Prostate gland (tissue), 2 donors: ENCODE measurements around the gene GFI1. TPM values are rescaled to one million over a fixed set of nuclear protein-coding genes. Genes with fewer than 3 reads are reported as not detected.
A peak's percentile ranks its signal among the peaks of the same experiment; 100 is the strongest.

Experiments used
- DNase-seq: peaks from one replicate; pipeline ENCODE4 v3.0.0-alpha.2; 2019; ENCODE audit warnings: low spot score
- H3K27ac ChIP-seq, 2 donors: fragments of 200-600 bp; sonication (generic); 2 replicates each; pipeline ENCODE4 v1.5.1; 2017 to 2019
- H3K27me3 ChIP-seq: fragments of 200-600 bp; sonication (generic); replicated peaks from 2 replicates; pipeline ENCODE4 v1.5.1; 2019; ENCODE audit not compliant: insufficient read depth
- H3K36me3 ChIP-seq, 2 donors: fragments of 200-600 bp; sonication (generic); 1 replicate in 1 of 2; 2 replicates in 1 of 2; pipeline versions ENCODE4 v1.5.1 to v1.8.1; 2017 to 2019
- H3K4me1 ChIP-seq: fragments of 200-600 bp; sonication (generic); replicated peaks from 2 replicates; pipeline ENCODE4 v1.5.1; 2019
- H3K4me3 ChIP-seq, 2 donors: fragments of 200-600 bp; sonication (generic); 2 replicates each; pipeline ENCODE4 v1.5.1; 2017 to 2019
- H3K9me3 ChIP-seq: fragments of 200-600 bp; sonication (generic); 2 replicates; pipeline ENCODE4 v1.5.1; 2017
- POLR2A ChIP-seq: fragments of 450-650 bp; IDR thresholded peaks from one replicate; pipeline ENCODE4 v1.6.1; 2016; ENCODE audit warnings: antibody characterized with exemption, mild to moderate bottlenecking
- POLR2AphosphoS5 ChIP-seq: sonication (generic); formaldehyde crosslinking; IDR thresholded peaks from one replicate; pipeline ENCODE4 v1.6.1; 2017; ENCODE audit warnings: antibody characterized with exemption
- WGBS: methylation state at CpG from one replicate; pipeline ENCODE4 v1.1.5; 2018; 5-methylcytosine and 5-hydroxymethylcytosine counted together
- intact Hi-C: fragments of 100-400 bp; cut with DNase I; formaldehyde crosslinking; loops from one replicate; pipeline ENCODE4 v1.14.2; 2022
- total RNA-seq, 2 donors: library from RNA; depleted of rRNA; stranded (reverse); fragments of >200 nt; gene quantifications; one replicate each; pipeline ENCODE4 v1.1.0, GENCODE V29; 2016
- TF ChIP-seq, protein P1 (sequence below), 4 experiments: fragments of 200-600 bp in 2 of 4; fragments of 450-650 bp in 2 of 4; sonication (generic) in 2 of 4; IDR thresholded peaks; 1 replicate in 3 of 4; 2 replicates in 1 of 4; pipeline ENCODE4 v1.5.1; 2016 to 2019; ENCODE audit warnings: antibody characterized with exemption in 4 of 4, mild to moderate bottlenecking in 2 of 4, moderate library complexity in 2 of 4

GFI1 gene
- total RNA-seq, 2 donors from 2014 or later = 0.32 to 2.1 TPM

DNA sequence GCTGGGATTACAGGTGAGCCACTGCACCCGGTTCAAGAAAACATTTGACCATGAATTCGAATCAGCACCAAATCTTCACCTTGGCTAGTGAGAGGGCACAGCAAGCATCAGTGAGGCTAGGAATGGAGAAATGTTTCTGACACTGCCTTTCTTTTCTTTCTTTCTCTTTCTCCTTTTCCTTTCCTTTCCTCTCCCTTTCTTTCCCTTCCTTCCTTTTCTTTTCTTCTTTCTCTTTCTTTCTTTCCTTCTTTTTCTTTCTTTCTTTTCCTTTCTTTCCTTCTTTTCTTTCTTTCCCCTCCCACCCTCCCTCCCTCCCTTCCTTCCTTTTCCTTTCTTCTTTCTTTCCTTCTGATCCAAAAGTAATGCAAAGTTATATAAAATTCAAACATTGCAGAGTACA is 40.9 kb downstream of the GFI1 start:
- 89% methylated on average over 2 of the region's 2 CpGs for WGBS
- intact Hi-C loops = no loop called here

DNA sequence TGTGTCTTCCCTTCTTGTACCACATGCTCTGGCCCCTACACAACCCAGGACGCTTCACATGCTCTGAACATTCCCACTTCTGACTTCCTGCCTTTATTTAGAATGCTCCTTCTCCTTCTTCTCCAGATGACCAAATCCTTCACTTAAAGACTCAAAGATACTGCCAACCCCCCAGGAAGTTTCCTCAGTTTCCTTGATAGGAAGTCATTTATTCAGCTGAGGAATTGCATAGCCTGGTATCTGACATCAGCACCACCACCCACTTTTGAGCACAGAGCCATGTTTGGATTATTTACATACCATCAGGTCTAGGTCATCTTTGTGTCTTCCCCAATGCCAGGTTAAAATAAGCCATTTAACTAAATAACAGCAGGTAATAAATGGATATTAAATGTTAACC is 42.4 kb downstream of the GFI1 start:
- WGBS = 74% methylated on average over 1 of the region's 1 CpG
- no peak for DNase-seq
- Histone ChIP-seq H3K36me3 (no peaks in the 10 kb centered on the region), H3K4me3 (no peak overlapping the region), H3K9me3 (no peaks in the 10 kb centered on the region), H3K27ac (no peak overlapping the region), H3K4me1 (no peaks in the 10 kb centered on the region), H3K27me3 (no peaks in the 10 kb centered on the region)
- intact Hi-C loops = no loop called here
- TF ChIP-seq, protein P1, sequence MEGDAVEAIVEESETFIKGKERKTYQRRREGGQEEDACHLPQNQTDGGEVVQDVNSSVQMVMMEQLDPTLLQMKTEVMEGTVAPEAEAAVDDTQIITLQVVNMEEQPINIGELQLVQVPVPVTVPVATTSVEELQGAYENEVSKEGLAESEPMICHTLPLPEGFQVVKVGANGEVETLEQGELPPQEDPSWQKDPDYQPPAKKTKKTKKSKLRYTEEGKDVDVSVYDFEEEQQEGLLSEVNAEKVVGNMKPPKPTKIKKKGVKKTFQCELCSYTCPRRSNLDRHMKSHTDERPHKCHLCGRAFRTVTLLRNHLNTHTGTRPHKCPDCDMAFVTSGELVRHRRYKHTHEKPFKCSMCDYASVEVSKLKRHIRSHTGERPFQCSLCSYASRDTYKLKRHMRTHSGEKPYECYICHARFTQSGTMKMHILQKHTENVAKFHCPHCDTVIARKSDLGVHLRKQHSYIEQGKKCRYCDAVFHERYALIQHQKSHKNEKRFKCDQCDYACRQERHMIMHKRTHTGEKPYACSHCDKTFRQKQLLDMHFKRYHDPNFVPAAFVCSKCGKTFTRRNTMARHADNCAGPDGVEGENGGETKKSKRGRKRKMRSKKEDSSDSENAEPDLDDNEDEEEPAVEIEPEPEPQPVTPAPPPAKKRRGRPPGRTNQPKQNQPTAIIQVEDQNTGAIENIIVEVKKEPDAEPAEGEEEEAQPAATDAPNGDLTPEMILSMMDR (IDR thresholded peaks at IDR 0.05) = no peak
- TF ChIP-seq POLR2A (no peak), POLR2AphosphoS5 (no peak)

More for the DNA sequence above, 40.9 kb downstream of the GFI1 start:
- no peak for TF ChIP-seq POLR2AphosphoS5
- TF ChIP-seq, protein P1 (IDR thresholded peaks at IDR 0.05) = no peak
- no peak for TF ChIP-seq POLR2A
- Histone ChIP-seq H3K27ac (no peak overlapping the region), H3K4me3 (no peak overlapping the region), H3K36me3 (no peaks in the 10 kb centered on the region), H3K27me3 (no peaks in the 10 kb centered on the region), H3K4me1 (no peaks in the 10 kb centered on the region), H3K9me3 (no peaks in the 10 kb centered on the region)
- DNase-seq = no peak

DNA sequence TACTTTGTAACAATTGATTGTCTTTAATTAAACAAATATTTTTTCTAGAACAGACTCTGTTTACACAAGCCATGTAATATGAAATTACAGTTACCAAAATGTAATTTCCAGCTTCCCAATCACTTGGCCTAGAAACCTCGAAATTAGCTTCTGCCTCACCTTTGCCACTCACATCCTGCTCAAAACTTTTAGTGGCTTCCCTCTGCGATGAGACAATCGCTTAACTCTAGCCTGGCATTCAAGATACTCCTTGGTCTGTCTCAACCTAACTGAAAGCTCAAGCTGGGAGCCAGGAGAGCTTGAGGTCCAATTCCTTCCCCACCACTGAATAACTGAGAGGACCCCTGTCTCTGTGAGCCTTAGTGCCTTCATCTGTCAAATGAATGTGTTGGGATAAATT is 42.8 kb downstream of the GFI1 start:
- intact Hi-C loops = no loop called here
- no peak overlapping the region for H3K27ac ChIP-seq
- DNase-seq = no peak
- no peaks in the 10 kb centered on the region for H3K4me1 ChIP-seq
- no peak for TF ChIP-seq POLR2AphosphoS5
- no peak for TF ChIP-seq POLR2A
- H3K36me3 ChIP-seq = no peaks in the 10 kb centered on the region
- no peaks in the 10 kb centered on the region for H3K9me3 ChIP-seq
- no peak overlapping the region for H3K4me3 ChIP-seq
- H3K27me3 ChIP-seq = no peaks in the 10 kb centered on the region
- 69% methylated on average over 3 of the region's 3 CpGs for WGBS

DNA sequence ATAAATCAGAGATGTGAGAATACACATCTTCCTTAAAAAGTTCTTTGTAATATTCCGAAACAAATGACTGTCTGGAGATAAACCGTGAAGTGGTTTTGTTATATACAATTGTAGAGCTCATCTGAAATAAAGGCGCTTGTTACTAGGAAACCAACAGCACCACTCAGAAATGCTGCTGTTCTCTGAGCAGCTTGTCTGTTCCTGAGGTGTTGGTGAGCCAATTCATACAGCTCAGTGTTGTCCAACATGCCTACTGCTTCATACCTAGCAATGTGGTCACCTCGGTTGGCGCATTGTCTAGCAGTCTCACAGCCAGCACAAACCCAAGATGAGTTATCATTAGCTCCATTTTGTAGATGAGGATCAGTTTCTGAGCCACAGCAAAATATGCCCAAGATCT is 44.4 kb downstream of the GFI1 start:
- Histone ChIP-seq H3K36me3 (no peaks in the 10 kb centered on the region), H3K4me3 (no peak overlapping the region), H3K4me1 (no peaks in the 10 kb centered on the region), H3K27ac (no peak overlapping the region), H3K27me3 (no peaks in the 10 kb centered on the region), H3K9me3 (no peaks in the 10 kb centered on the region)
- WGBS = 87% methylated on average over 5 of the region's 5 CpGs
- TF ChIP-seq, protein P1 (IDR thresholded peaks at IDR 0.05) = no peak
- intact Hi-C loops = no loop called here
- no peak for DNase-seq

DNA sequence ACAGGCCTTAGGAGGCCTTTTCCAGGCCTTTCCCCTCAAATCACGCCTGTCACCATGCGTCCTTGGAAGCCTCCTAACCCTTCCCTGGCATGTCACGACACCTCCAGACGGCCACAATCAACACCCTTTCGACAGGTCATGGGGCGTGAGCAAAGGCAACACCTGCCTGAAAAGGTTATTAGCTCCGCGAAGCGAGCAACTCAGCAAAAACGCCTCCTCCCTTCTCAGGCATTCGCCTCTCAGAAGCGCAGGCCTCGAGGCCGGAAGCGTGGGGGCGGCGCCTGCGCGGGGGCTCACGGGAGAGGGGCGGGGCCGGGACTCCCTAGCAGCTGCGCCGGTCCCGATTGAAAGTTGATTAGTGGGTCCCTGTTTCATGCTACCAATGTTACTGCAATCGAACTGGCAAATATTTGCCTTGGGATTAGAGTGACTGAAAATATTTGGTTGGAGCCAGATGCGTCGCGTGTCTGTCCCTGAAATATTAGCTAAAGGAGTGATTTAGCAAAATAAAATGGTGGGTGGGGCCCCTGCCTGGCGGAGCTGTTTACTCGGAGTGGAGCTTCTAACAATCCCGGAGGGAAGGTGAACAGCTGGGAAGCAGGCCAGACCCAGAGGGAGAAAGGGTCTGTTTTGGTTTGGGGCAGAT is 44.9 kb downstream of the GFI1 start:
- Histone ChIP-seq H3K4me1 (no peaks in the 10 kb centered on the region), H3K9me3 (no peaks in the 10 kb centered on the region), H3K36me3 (no peaks in the 10 kb centered on the region), H3K27ac (no peak overlapping the region), H3K27me3 (no peaks in the 10 kb centered on the region), H3K4me3 (peak overlapping the region; percentile 7 to 13)
- TF ChIP-seq POLR2AphosphoS5 (peak; percentile 14), POLR2A (no peak)
- TF ChIP-seq, protein P1 (IDR thresholded peaks at IDR 0.05) = no peak
- intact Hi-C loops = no loop called here
- WGBS = 64% methylated on average over 32 of the region's 32 CpGs
- peak; percentile 7 for DNase-seq
